RWPE1 (cell line): ENCODE data around the gene ABCC8.

Experiments
- CTCF ChIA-PET: fragments of 350-600 bp; sonication (Branson Sonifier 250); formaldehyde crosslinking; extraction: SDS; loops from one replicate; lab custom pipeline; 2021; lab: Yijun Ruan, JAX
- POLR2A ChIA-PET: fragments of 400-600 bp; formaldehyde crosslinking; extraction: SDS; loops from one replicate; lab custom pipeline; 2020; ENCODE audit warnings: antibody characterized with exemption; ENCODE audit not compliant: low non-redundant PET; lab: Yijun Ruan, JAX
- DNase-seq: peaks from one replicate; pipeline ENCODE4 v3.0.0; 2012; ENCODE audit warnings: low spot score
- H3K27ac ChIP-seq: fragments of 450-650 bp; 2 replicates; pipeline ENCODE4 v1.5.1; 2017
- CTCF ChIP-seq: fragments of 450-650 bp; conservative IDR thresholded peaks from 2 replicates; pipeline ENCODE4 v1.5.1; 2017; ENCODE audit warnings: low read depth, mild to moderate bottlenecking

ABCC8 gene

GRCh38 chr11:17410606-17411379, 65.9 kb downstream of the ABCC8 start:
- no peak for TF ChIP-seq CTCF
- ChIA-PET POLR2A (no interaction called here), CTCF (interaction anchor here (1.6 kb wide), 1 partner anchor 27 kb away, joined by 5 read pairs; no protein-coding TSS in a partner anchor)
- no peak for DNase-seq
- no peak overlapping the region for H3K27ac ChIP-seq

- CTCF ChIA-PET = no interaction called here
- POLR2A ChIA-PET = no interaction called here
- no peak overlapping the region for H3K27ac ChIP-seq
- no peak for TF ChIP-seq CTCF
- DNase-seq = no peak
Measured at GRCh38 chr11:17408641-17409040, 68.0 kb downstream of the ABCC8 start.

- DNase-seq = no peak
- POLR2A ChIA-PET = no interaction called here
- CTCF ChIA-PET = no interaction called here
- H3K27ac ChIP-seq = no peak overlapping the region
- no peak for TF ChIP-seq CTCF
Measured at GRCh38 chr11:17408026-17408425, 68.6 kb downstream of the ABCC8 start.

GRCh38 chr11:17407575-17407974, 69.1 kb downstream of the ABCC8 start:
- TF ChIP-seq CTCF = no peak
- H3K27ac ChIP-seq = no peak overlapping the region
- CTCF ChIA-PET = no interaction called here

GRCh38 chr11:17406818-17407149, 69.9 kb downstream of the ABCC8 start:
- no peak for TF ChIP-seq CTCF
- H3K27ac ChIP-seq = no peak overlapping the region
- ChIA-PET CTCF (interaction anchor here (0.8 kb wide), 1 partner anchor 79 kb away, joined by 3 read pairs; no protein-coding TSS in a partner anchor), POLR2A (no interaction called here)
- no peak for DNase-seq

More at GRCh38 chr11:17407575-17407974, 69.1 kb downstream of the ABCC8 start:
- POLR2A ChIA-PET = no interaction called here
- no peak for DNase-seq

GRCh38 chr11:17406082-17406817, 70.4 kb downstream of the ABCC8 start:
- ChIA-PET POLR2A (no interaction called here), CTCF (interaction anchor here (0.6 to 0.9 kb wide), 6 partner anchors 22 to 1164 kb away, joined by 3 to 4 read pairs (median 3); partner anchors contain the start of gene NCR3LG1)
- no peak for DNase-seq
- no peak overlapping the region for H3K27ac ChIP-seq
- TF ChIP-seq CTCF = no peak
